Liver (tissue), 3 donors: ENCODE results near the gene RPTN.

ENCODE experiments used
- EGR1 ChIP-seq, 2 donors: IDR thresholded peaks; 2 replicates each; pipeline ENCODE4 v1.6.1; 2016 to 2018; ENCODE audit warnings: antibody characterized with exemption in 2 of 2, low read depth in 2 of 2
- GABPA ChIP-seq, 2 donors: IDR thresholded peaks in 1 of 2; conservative IDR thresholded peaks in 1 of 2; 2 replicates each; pipeline ENCODE4 v1.6.1; 2016; ENCODE audit warnings: antibody characterized with exemption in 2 of 2, mild to moderate bottlenecking in 1 of 2, moderate library complexity in 1 of 2
- HNF4A ChIP-seq, 2 donors: conservative IDR thresholded peaks; 2 replicates each; pipeline ENCODE4 v1.6.1; 2016; ENCODE audit warnings: antibody characterized with exemption in 2 of 2, mild to moderate bottlenecking in 2 of 2
- JUND ChIP-seq, 2 donors: IDR thresholded peaks; 2 replicates each; pipeline ENCODE4 v1.6.1; 2016; ENCODE audit warnings: antibody characterized with exemption in 2 of 2
- NR2F2 ChIP-seq: IDR thresholded peaks from 2 replicates; pipeline ENCODE4 v1.6.1; 2016; ENCODE audit warnings: antibody characterized with exemption
- RAD21 ChIP-seq, 2 donors: IDR thresholded peaks; 2 replicates each; pipeline ENCODE4 v1.6.1; 2016; ENCODE audit warnings: antibody characterized with exemption in 2 of 2, mild to moderate bottlenecking in 2 of 2
- SP1 ChIP-seq: IDR thresholded peaks from 2 replicates; pipeline ENCODE4 v1.6.1; 2018; ENCODE audit warnings: antibody characterized with exemption, mild to moderate bottlenecking
- TAF1 ChIP-seq: conservative IDR thresholded peaks from 2 replicates; pipeline ENCODE4 v1.6.1; 2016; ENCODE audit warnings: antibody characterized with exemption, mild to moderate bottlenecking
- YY1 ChIP-seq: IDR thresholded peaks from 2 replicates; pipeline ENCODE4 v1.6.1; 2016; ENCODE audit warnings: antibody characterized with exemption, mild to moderate bottlenecking
- TF ChIP-seq, protein P1 (sequence below): fragments of 150-350 bp; IDR thresholded peaks from 2 replicates; pipeline ENCODE4 v1.5.1; 2017; ENCODE audit warnings: improper control_type of control experiment, low read depth, low read length; ENCODE audit not compliant: missing input control
- TF ChIP-seq, protein P2 (sequence below): IDR thresholded peaks from 2 replicates; pipeline ENCODE4 v1.6.1; 2016; ENCODE audit warnings: antibody characterized with exemption
- TF ChIP-seq, protein P3 (sequence below): IDR thresholded peaks from 2 replicates; pipeline ENCODE4 v1.6.1; 2016; ENCODE audit warnings: antibody characterized with exemption, mild to moderate bottlenecking
- TF ChIP-seq, protein P4 (sequence below): IDR thresholded peaks from 2 replicates; pipeline ENCODE4 v1.6.1; 2016; ENCODE audit warnings: antibody characterized with exemption
- TF ChIP-seq, protein P5 (sequence below): IDR thresholded peaks from 2 replicates; pipeline ENCODE4 v1.6.1; 2016; ENCODE audit warnings: antibody characterized with exemption
- donor health status: healthy.
- donor health status: healthy.

DNA sequence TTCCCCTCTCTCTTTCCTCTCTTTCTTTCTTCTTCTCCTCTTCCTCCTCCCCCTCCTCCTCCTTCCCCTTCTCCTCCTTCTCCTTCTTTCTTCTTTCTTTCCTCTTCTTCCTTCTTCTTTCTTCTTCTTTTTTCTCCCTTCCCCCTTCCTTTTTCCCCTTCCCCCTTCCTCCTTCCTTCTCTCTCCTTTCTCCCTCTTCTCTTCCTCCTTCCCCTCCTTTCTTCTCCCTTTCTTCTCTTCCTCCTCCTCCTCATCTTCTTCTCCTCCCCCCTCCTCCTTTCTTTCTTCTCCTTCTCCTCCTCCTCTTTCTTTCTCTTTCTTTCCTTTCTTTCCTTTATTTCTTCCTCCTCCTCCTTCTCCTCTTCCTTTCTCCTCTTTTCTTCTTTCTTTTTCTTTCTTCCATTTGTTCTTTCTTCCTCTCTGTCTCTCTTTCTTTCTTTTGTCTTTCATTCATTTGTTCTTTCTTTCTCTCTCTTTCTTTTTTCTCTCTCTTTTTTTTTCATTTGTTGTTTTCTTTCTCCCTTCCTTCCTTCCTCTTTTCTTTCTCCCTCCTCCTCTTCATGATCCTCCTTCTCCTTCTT, 38.4 kb upstream of the RPTN start:
- TF ChIP-seq, protein P1, sequence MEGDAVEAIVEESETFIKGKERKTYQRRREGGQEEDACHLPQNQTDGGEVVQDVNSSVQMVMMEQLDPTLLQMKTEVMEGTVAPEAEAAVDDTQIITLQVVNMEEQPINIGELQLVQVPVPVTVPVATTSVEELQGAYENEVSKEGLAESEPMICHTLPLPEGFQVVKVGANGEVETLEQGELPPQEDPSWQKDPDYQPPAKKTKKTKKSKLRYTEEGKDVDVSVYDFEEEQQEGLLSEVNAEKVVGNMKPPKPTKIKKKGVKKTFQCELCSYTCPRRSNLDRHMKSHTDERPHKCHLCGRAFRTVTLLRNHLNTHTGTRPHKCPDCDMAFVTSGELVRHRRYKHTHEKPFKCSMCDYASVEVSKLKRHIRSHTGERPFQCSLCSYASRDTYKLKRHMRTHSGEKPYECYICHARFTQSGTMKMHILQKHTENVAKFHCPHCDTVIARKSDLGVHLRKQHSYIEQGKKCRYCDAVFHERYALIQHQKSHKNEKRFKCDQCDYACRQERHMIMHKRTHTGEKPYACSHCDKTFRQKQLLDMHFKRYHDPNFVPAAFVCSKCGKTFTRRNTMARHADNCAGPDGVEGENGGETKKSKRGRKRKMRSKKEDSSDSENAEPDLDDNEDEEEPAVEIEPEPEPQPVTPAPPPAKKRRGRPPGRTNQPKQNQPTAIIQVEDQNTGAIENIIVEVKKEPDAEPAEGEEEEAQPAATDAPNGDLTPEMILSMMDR: no peak
- TF ChIP-seq, protein P2, sequence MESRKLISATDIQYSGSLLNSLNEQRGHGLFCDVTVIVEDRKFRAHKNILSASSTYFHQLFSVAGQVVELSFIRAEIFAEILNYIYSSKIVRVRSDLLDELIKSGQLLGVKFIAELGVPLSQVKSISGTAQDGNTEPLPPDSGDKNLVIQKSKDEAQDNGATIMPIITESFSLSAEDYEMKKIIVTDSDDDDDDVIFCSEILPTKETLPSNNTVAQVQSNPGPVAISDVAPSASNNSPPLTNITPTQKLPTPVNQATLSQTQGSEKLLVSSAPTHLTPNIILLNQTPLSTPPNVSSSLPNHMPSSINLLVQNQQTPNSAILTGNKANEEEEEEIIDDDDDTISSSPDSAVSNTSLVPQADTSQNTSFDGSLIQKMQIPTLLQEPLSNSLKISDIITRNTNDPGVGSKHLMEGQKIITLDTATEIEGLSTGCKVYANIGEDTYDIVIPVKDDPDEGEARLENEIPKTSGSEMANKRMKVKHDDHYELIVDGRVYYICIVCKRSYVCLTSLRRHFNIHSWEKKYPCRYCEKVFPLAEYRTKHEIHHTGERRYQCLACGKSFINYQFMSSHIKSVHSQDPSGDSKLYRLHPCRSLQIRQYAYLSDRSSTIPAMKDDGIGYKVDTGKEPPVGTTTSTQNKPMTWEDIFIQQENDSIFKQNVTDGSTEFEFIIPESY: no peak
- TF ChIP-seq, protein P3, sequence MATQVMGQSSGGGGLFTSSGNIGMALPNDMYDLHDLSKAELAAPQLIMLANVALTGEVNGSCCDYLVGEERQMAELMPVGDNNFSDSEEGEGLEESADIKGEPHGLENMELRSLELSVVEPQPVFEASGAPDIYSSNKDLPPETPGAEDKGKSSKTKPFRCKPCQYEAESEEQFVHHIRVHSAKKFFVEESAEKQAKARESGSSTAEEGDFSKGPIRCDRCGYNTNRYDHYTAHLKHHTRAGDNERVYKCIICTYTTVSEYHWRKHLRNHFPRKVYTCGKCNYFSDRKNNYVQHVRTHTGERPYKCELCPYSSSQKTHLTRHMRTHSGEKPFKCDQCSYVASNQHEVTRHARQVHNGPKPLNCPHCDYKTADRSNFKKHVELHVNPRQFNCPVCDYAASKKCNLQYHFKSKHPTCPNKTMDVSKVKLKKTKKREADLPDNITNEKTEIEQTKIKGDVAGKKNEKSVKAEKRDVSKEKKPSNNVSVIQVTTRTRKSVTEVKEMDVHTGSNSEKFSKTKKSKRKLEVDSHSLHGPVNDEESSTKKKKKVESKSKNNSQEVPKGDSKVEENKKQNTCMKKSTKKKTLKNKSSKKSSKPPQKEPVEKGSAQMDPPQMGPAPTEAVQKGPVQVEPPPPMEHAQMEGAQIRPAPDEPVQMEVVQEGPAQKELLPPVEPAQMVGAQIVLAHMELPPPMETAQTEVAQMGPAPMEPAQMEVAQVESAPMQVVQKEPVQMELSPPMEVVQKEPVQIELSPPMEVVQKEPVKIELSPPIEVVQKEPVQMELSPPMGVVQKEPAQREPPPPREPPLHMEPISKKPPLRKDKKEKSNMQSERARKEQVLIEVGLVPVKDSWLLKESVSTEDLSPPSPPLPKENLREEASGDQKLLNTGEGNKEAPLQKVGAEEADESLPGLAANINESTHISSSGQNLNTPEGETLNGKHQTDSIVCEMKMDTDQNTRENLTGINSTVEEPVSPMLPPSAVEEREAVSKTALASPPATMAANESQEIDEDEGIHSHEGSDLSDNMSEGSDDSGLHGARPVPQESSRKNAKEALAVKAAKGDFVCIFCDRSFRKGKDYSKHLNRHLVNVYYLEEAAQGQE: no peak
- TF ChIP-seq HNF4A (conservative IDR thresholded peaks at IDR 0.05) (no peak), RAD21 (IDR thresholded peaks at IDR 0.05) (no peak), TAF1 (no peak), NR2F2 (no peak), GABPA (IDR thresholded peaks at IDR 0.05 in 1 of 2, conservative IDR thresholded peaks at IDR 0.05 in 1 of 2) (no peak), YY1 (no peak), EGR1 (IDR thresholded peaks at IDR 0.05; ENCODE audit: low read depth in 2 of 2) (no peak), SP1 (no peak), JUND (IDR thresholded peaks at IDR 0.05) (no peak)
- TF ChIP-seq, protein P4, sequence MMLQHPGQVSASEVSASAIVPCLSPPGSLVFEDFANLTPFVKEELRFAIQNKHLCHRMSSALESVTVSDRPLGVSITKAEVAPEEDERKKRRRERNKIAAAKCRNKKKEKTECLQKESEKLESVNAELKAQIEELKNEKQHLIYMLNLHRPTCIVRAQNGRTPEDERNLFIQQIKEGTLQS: no peak
- TF ChIP-seq, protein P5, sequence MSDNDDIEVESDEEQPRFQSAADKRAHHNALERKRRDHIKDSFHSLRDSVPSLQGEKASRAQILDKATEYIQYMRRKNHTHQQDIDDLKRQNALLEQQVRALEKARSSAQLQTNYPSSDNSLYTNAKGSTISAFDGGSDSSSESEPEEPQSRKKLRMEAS: no peak
